H9 (cell line): Measurements from ENCODE around the gene LDB3. TPM values are rescaled to one million over a fixed set of nuclear protein-coding genes. Genes with fewer than 3 reads are reported as not detected.

Experiments used
- DNase-seq: peaks from one replicate; pipeline ENCODE4 v3.0.0-alpha.2; 2017
- H2AFZ ChIP-seq: one replicate; pipeline ENCODE4 v1.6.1; 2013; ENCODE audit warnings: mild to moderate bottlenecking, low read length, control low read depth, moderate library complexity
- H2AK5ac ChIP-seq: 2 replicates; pipeline ENCODE4 v1.6.1; 2013; ENCODE audit warnings: low read length, control low read depth, mixed read lengths; ENCODE audit not compliant: insufficient read length
- H2BK120ac ChIP-seq: one replicate; pipeline ENCODE4 v1.6.1; 2013; ENCODE audit warnings: low read depth, mild to moderate bottlenecking, low read length, control low read depth, inconsistent platforms; ENCODE audit not compliant: poor library complexity, severe bottlenecking
- H2BK12ac ChIP-seq: 2 replicates; pipeline ENCODE4 v1.6.1; 2013; ENCODE audit warnings: low read length, control low read depth, mixed read lengths, low read depth; ENCODE audit not compliant: insufficient read length
- H2BK15ac ChIP-seq: 2 replicates; pipeline ENCODE4 v1.6.1; 2013; ENCODE audit warnings: low read depth, low read length, control low read depth
- H2BK20ac ChIP-seq: one replicate; pipeline ENCODE4 v1.6.1; 2013; ENCODE audit warnings: low read depth, mild to moderate bottlenecking, low read length, control low read depth, inconsistent platforms; ENCODE audit not compliant: poor library complexity, severe bottlenecking
- H2BK5ac ChIP-seq: 2 replicates; pipeline ENCODE4 v1.6.1; 2013; ENCODE audit warnings: low read length, control low read depth, mixed read lengths; ENCODE audit not compliant: insufficient read length
- H3K14ac ChIP-seq: 2 replicates; pipeline ENCODE4 v1.6.1; 2013; ENCODE audit warnings: low read length, control low read depth; ENCODE audit not compliant: insufficient read depth
- H3K18ac ChIP-seq: 2 replicates; pipeline ENCODE4 v1.6.1; 2013; ENCODE audit warnings: low read depth, mild to moderate bottlenecking, mixed read lengths, low read length, control low read depth; ENCODE audit not compliant: insufficient read length
- H3K23ac ChIP-seq: 2 replicates; pipeline ENCODE4 v1.6.1; 2013; ENCODE audit warnings: low read length, control low read depth, mixed read lengths, low read depth; ENCODE audit not compliant: insufficient read length
- H3K23me2 ChIP-seq: 2 replicates; pipeline ENCODE4 v1.6.1; 2013; ENCODE audit warnings: low read depth, mild to moderate bottlenecking, mixed read lengths, low read length, control low read depth; ENCODE audit not compliant: insufficient read length, poor library complexity, severe bottlenecking
- H3K27ac ChIP-seq: 2 replicates; pipeline ENCODE4 v1.5.1; 2013; ENCODE audit warnings: low read length, control low read depth, mixed read lengths, low read depth; ENCODE audit not compliant: insufficient read length
- H3K27me3 ChIP-seq: 2 replicates; pipeline ENCODE4 v1.6.1; 2013; ENCODE audit warnings: low read length, control low read depth, inconsistent platforms; ENCODE audit not compliant: insufficient read depth
- H3K4ac ChIP-seq: 2 replicates; pipeline ENCODE4 v1.6.1; 2013; ENCODE audit warnings: low read depth, mild to moderate bottlenecking, control low read depth, inconsistent platforms, low read length, moderate library complexity
- H3K4me1 ChIP-seq: 2 replicates; pipeline ENCODE4 v1.6.1; 2013; ENCODE audit warnings: low read length, control low read depth, inconsistent platforms; ENCODE audit not compliant: insufficient read depth
- H3K4me2 ChIP-seq: 2 replicates; pipeline ENCODE4 v1.6.1; 2013; ENCODE audit warnings: low read length, control low read depth, mixed read lengths; ENCODE audit not compliant: insufficient read length, insufficient read depth
- H3K56ac ChIP-seq: 2 replicates; pipeline ENCODE4 v1.6.1; 2013; ENCODE audit warnings: low read depth, mild to moderate bottlenecking, mixed read lengths, low read length, control low read depth; ENCODE audit not compliant: insufficient read length
- H3K79me1 ChIP-seq: 2 replicates; pipeline ENCODE4 v1.6.1; 2013; ENCODE audit warnings: low read depth, mild to moderate bottlenecking, moderate library complexity, low read length, control low read depth, inconsistent platforms; ENCODE audit not compliant: insufficient read depth, poor library complexity, severe bottlenecking
- H3K79me2 ChIP-seq: 2 replicates; pipeline ENCODE4 v1.6.1; 2013; ENCODE audit warnings: low read length, control low read depth, inconsistent platforms; ENCODE audit not compliant: insufficient read depth
- H3K9ac ChIP-seq: 2 replicates; pipeline ENCODE4 v1.6.1; 2013; ENCODE audit warnings: low read length, control low read depth, mixed read lengths; ENCODE audit not compliant: insufficient read length; ENCODE audit errors: extremely low read depth
- H3K9me3 ChIP-seq: one replicate; pipeline ENCODE4 v1.6.1; 2013; ENCODE audit warnings: low read depth, low read length, inconsistent platforms; ENCODE audit not compliant: control insufficient read depth
- H3T11ph ChIP-seq: one replicate; pipeline ENCODE4 v1.6.1; 2013; ENCODE audit warnings: mild to moderate bottlenecking, low read length, control low read depth, inconsistent platforms
- H4K20me1 ChIP-seq: one replicate; pipeline ENCODE4 v1.6.1; 2013; ENCODE audit not compliant: control insufficient read depth, insufficient read length, insufficient read depth
- H4K5ac ChIP-seq: 2 replicates; pipeline ENCODE4 v1.6.1; 2013; ENCODE audit warnings: low read depth, mild to moderate bottlenecking, mixed read lengths, low read length, control low read depth; ENCODE audit not compliant: insufficient read length
- H4K8ac ChIP-seq: replicated peaks from 2 replicates; pipeline ENCODE4 v1.6.1; 2013; ENCODE audit warnings: low read length, control low read depth, mixed read lengths, low read depth; ENCODE audit not compliant: insufficient read length
- H4K91ac ChIP-seq: 2 replicates; pipeline ENCODE4 v1.6.1; 2013; ENCODE audit warnings: low read depth, mild to moderate bottlenecking, moderate library complexity, mixed read lengths, low read length, control low read depth; ENCODE audit not compliant: insufficient read length
- H3K27ac Mint-ChIP-seq, 3 experiments: 2 replicates in 2 of 3; 3 replicates in 1 of 3; pipeline ENCODE4 v1.8.0; 2020 to 2021; ENCODE audit warnings: mixed read lengths in 3 of 3, mild to moderate bottlenecking in 1 of 3, moderate library complexity in 1 of 3
- H3K27me3 Mint-ChIP-seq: 2 replicates; pipeline ENCODE4 v1.8.0; 2021; ENCODE audit warnings: low read depth, mild to moderate bottlenecking, moderate library complexity, mixed read lengths
- H3K36me3 Mint-ChIP-seq, 3 experiments: 2 replicates in 2 of 3; 3 replicates in 1 of 3; pipeline ENCODE4 v1.8.0; 2020 to 2021; ENCODE audit warnings: low read depth in 3 of 3, mixed read lengths in 3 of 3; ENCODE audit not compliant: insufficient read depth in 1 of 3
- H3K4me1 Mint-ChIP-seq, 2 experiments: 2 replicates each; pipeline ENCODE4 v1.8.0; 2020; ENCODE audit warnings: mixed read lengths in 2 of 2
- H3K4me3 Mint-ChIP-seq, 2 experiments: 2 replicates in 1 of 2; 3 replicates in 1 of 2; pipeline ENCODE4 v1.8.0; 2020 to 2021; ENCODE audit warnings: mild to moderate bottlenecking in 2 of 2, mixed read lengths in 2 of 2, moderate library complexity in 1 of 2
- H3K9me3 Mint-ChIP-seq, 2 experiments: 2 replicates in 1 of 2; 3 replicates in 1 of 2; pipeline ENCODE4 v1.8.0; 2020; ENCODE audit warnings: mild to moderate bottlenecking in 2 of 2, mixed read lengths in 2 of 2, moderate library complexity in 1 of 2
- WGBS: extraction: QIAGEN DNeasy Blood & Tissue Kit; methylation state at CpG from one replicate; pipeline ENCODE4 v1.1.7; 2013; ENCODE audit warnings: missing lambda C conversion rate, low lambda C conversion rate, mixed read lengths; ENCODE audit not compliant: insufficient read length; ENCODE audit errors: extremely low coverage; 5-methylcytosine and 5-hydroxymethylcytosine counted together
- total RNA-seq: library from RNA; stranded (reverse); gene quantifications from 2 replicates; pipeline ENCODE4 v1.2.1, GENCODE V29; 2021
- TF ChIP-seq, protein P1 (sequence below): fragments of 200-600 bp; sonication (generic); conservative IDR thresholded peaks from 3 replicates; pipeline ENCODE4 v1.8.0; 2021; ENCODE audit warnings: antibody characterized with exemption, mild to moderate bottlenecking

The LDB3 gene
- total RNA-seq, 1 experiment from 2014 or later, result 0.17 TPM

DNA sequence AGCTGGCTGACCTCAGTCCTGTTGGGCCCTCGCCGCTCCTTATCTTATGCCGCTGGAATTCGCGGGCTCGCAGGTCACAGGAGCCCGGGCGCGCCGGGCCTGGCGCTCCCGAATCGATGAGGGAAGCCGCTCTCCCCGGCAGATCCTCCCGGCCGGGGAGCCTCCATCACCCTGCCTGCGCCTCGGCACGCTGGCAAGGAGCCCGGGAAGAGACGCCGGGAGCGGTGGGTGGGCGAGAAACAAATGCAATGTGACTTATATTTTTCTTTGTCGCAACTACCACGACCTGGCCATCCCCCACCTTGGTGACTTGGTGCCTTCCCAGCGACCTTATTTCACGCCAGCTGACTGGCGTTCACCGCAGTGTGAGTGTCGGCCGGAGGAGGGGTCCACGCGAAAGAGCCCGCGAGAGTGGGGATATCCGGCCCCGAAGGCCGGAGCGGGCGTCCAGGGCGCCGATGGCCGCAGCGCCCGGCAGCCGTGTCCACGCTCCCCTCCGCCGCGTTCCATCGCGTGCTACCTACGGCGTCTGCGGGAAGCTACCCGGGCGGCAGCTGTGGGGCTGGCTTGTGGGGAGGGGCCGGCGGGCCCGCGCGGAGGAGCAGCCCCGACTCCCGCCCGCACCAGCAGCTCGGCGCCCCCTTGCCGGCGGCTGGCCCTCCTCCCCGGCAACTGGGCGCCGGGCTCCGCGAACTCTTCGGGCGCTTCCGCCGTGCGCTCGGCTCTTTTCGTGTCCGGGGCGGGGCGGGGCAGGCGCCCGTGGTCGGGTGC, 87.6 kb downstream of the LDB3 start:
- Histone ChIP-seq H3K4ac (peak overlapping the region; percentile 99), H3K23ac (no peak overlapping the region), H3T11ph (no peak overlapping the region), H2BK120ac (peak overlapping the region; percentile 79), H2BK15ac (no peak overlapping the region), H3K27ac (peak overlapping the region; percentile 38), H4K20me1 (peaks cover 4% of the 10 kb centered on the region), H2AFZ (no peak overlapping the region), H2BK5ac (peak overlapping the region; percentile 74), H4K5ac (peak overlapping the region; percentile 67), H3K9ac (peak overlapping the region; percentile 96), H3K79me1 (peaks cover 2% of the 10 kb centered on the region), H3K18ac (peak overlapping the region; percentile 96), H2BK12ac (peak overlapping the region; percentile 38), H3K4me1 (peaks cover 1% of the 10 kb centered on the region; the same call in 1 of the 2 replicates), H3K23me2 (no peaks in the 10 kb centered on the region), H3K56ac (no peak overlapping the region), H4K8ac (peak overlapping the region; percentile 27), H3K27me3 (no peaks in the 10 kb centered on the region), H3K14ac (peak overlapping the region; percentile 95), H4K91ac (peak overlapping the region; percentile 93), H2AK5ac (no peak overlapping the region), H3K79me2 (peaks cover 42% of the 10 kb centered on the region), H2BK20ac (no peak overlapping the region), H3K9me3 (no peaks in the 10 kb centered on the region), H3K4me2 (peak overlapping the region; percentile 77)
- H3K9me3 Mint-ChIP-seq, result no peaks in the 10 kb centered on the region
- H3K36me3 Mint-ChIP-seq, result peaks cover 6 to 10% (median 10%) of the 10 kb centered on the region in 3 experiments; a peak in 5 of 7 replicates
- WGBS, result no CpG with 5 or more reads among the region's 89 CpGs
- peaks cover 51 to 53% of the 10 kb centered on the region in 2 experiments for H3K4me1 Mint-ChIP-seq
- peak overlapping the region; percentile 46 to 96 (median 95); a peak in 5 of 7 replicates for H3K27ac Mint-ChIP-seq
- peak overlapping the region; percentile 76 to 87 for H3K4me3 Mint-ChIP-seq
- H3K27me3 Mint-ChIP-seq, result no peaks in the 10 kb centered on the region
- peak; percentile 64 for DNase-seq
- TF ChIP-seq, protein P1, sequence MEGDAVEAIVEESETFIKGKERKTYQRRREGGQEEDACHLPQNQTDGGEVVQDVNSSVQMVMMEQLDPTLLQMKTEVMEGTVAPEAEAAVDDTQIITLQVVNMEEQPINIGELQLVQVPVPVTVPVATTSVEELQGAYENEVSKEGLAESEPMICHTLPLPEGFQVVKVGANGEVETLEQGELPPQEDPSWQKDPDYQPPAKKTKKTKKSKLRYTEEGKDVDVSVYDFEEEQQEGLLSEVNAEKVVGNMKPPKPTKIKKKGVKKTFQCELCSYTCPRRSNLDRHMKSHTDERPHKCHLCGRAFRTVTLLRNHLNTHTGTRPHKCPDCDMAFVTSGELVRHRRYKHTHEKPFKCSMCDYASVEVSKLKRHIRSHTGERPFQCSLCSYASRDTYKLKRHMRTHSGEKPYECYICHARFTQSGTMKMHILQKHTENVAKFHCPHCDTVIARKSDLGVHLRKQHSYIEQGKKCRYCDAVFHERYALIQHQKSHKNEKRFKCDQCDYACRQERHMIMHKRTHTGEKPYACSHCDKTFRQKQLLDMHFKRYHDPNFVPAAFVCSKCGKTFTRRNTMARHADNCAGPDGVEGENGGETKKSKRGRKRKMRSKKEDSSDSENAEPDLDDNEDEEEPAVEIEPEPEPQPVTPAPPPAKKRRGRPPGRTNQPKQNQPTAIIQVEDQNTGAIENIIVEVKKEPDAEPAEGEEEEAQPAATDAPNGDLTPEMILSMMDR, result no peak
